Measurements from ENCODE around the gene TCEA2.

DNA sequence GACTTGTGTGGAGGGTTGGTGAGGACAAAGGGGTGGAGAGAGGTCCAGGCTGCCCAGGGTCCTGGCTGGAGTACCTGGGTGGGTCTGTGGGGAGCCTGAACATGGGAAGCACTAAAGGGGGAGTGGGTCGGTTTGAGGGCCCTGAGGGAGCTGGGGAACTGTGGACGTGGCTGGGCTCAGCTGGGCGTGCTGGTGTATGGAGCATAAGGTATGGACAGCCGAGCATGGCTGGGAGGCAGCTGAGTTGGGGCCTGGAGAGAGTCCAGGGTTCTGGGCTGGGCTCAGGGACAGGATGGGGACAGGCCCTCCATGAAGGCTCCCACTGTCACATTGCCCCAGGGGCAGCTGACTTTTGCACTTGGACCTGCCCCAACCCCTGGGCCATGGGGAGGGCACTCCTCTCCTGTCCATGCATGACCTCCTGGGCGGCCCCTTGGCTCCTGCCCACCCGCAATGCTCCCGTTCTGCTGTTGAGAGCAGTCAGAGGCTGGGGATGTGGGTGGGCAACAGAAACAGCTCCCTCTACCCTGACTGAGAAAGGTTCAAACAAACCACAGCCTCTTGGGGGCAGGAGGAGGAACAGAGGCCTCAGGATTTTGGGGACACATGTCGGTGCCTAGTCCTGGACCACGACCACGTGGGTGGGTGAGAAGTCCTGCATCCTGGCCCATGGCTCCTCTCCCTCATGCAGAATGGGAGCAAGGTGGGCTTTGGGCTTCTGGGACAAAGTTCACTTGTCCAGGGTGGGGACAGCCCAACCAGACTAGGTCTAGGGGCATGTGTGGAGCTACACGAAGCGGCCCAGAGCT, 22.6 kb upstream of the TCEA2 start:
- TF ChIP-seq, protein P1, sequence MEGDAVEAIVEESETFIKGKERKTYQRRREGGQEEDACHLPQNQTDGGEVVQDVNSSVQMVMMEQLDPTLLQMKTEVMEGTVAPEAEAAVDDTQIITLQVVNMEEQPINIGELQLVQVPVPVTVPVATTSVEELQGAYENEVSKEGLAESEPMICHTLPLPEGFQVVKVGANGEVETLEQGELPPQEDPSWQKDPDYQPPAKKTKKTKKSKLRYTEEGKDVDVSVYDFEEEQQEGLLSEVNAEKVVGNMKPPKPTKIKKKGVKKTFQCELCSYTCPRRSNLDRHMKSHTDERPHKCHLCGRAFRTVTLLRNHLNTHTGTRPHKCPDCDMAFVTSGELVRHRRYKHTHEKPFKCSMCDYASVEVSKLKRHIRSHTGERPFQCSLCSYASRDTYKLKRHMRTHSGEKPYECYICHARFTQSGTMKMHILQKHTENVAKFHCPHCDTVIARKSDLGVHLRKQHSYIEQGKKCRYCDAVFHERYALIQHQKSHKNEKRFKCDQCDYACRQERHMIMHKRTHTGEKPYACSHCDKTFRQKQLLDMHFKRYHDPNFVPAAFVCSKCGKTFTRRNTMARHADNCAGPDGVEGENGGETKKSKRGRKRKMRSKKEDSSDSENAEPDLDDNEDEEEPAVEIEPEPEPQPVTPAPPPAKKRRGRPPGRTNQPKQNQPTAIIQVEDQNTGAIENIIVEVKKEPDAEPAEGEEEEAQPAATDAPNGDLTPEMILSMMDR (IDR thresholded peaks at IDR 0.05) = no peak
- TF ChIP-seq POLR2A (IDR thresholded peaks at IDR 0.05) (no peak), EP300 (IDR thresholded peaks at IDR 0.05; ENCODE audit: low read depth) (no peak)
